GM06990 (cell line): Measurements from ENCODE around the gene SLC39A7.

Experiments
- DNase-seq: peaks from one replicate; pipeline ENCODE4 v3.0.0-alpha.2; 2011; ENCODE audit not compliant: insufficient read length; ENCODE audit errors: extremely low read depth
- H3K27me3 ChIP-seq: replicated peaks from 2 replicates; pipeline ENCODE4 v1.6.0; 2011; ENCODE audit warnings: low read length; ENCODE audit not compliant: control insufficient read depth, insufficient read depth
- H3K36me3 ChIP-seq: 2 replicates; pipeline ENCODE4 v1.5.1; 2011; ENCODE audit warnings: low read length; ENCODE audit not compliant: control insufficient read depth, insufficient read depth
- H3K4me3 ChIP-seq: replicated peaks from 2 replicates; pipeline ENCODE4 v1.5.1; 2011; ENCODE audit warnings: low read depth, mild to moderate bottlenecking, control low read depth, low read length
- CTCF ChIP-seq: IDR thresholded peaks from 2 replicates; pipeline ENCODE4 v1.5.1; 2011; ENCODE audit warnings: low read length, control low read depth, mild to moderate bottlenecking, inconsistent platforms; ENCODE audit not compliant: insufficient read depth, poor library complexity, severe bottlenecking

The SLC39A7 gene

GRCh38 chr6:33164665-33165373 is 35.8 kb upstream of the SLC39A7 start:
- no peaks in the 10 kb centered on the region; the same call in 1 of the 2 replicates for H3K27me3 ChIP-seq
- H3K36me3 ChIP-seq = no peaks in the 10 kb centered on the region
- no peak for TF ChIP-seq CTCF
- no peak overlapping the region for H3K4me3 ChIP-seq
- DNase-seq = no peak

GRCh38 chr6:33165581-33166258 is 34.9 kb upstream of the SLC39A7 start:
- H3K4me3 ChIP-seq = no peak overlapping the region
- no peak for DNase-seq
- no peaks in the 10 kb centered on the region; the same call in 1 of the 2 replicates for H3K27me3 ChIP-seq
- no peak for TF ChIP-seq CTCF
- H3K36me3 ChIP-seq = no peaks in the 10 kb centered on the region

GRCh38 chr6:33166363-33166762 is 34.3 kb upstream of the SLC39A7 start:
- H3K27me3 ChIP-seq = no peaks in the 10 kb centered on the region; the same call in 1 of the 2 replicates
- no peak for TF ChIP-seq CTCF

GRCh38 chr6:33166811-33167210 is 33.9 kb upstream of the SLC39A7 start:
- H3K4me3 ChIP-seq = no peak overlapping the region
- no peak for DNase-seq
- H3K36me3 ChIP-seq = no peaks in the 10 kb centered on the region
- TF ChIP-seq CTCF = no peak
- H3K27me3 ChIP-seq = no peaks in the 10 kb centered on the region; the same call in 1 of the 2 replicates

More at GRCh38 chr6:33166363-33166762, 34.3 kb upstream of the SLC39A7 start:
- Histone ChIP-seq H3K4me3 (no peak overlapping the region), H3K36me3 (no peaks in the 10 kb centered on the region)
- DNase-seq = no peak

GRCh38 chr6:33167374-33168283 is 33.0 kb upstream of the SLC39A7 start:
- DNase-seq = no peak
- Histone ChIP-seq H3K27me3 (no peaks in the 10 kb centered on the region; the same call in 1 of the 2 replicates), H3K36me3 (no peaks in the 10 kb centered on the region), H3K4me3 (no peak overlapping the region)
- no peak for TF ChIP-seq CTCF
